ENCODE measurements around the gene ACER2.

The ACER2 gene

GRCh38 chr9:19440823-19441580, 32.2 kb downstream of the ACER2 start:
- DNase-seq (ENCODE audit: insufficient read length, low spot score) (no peak), FAIRE-seq (no peak)
- TF ChIP-seq, protein P1, sequence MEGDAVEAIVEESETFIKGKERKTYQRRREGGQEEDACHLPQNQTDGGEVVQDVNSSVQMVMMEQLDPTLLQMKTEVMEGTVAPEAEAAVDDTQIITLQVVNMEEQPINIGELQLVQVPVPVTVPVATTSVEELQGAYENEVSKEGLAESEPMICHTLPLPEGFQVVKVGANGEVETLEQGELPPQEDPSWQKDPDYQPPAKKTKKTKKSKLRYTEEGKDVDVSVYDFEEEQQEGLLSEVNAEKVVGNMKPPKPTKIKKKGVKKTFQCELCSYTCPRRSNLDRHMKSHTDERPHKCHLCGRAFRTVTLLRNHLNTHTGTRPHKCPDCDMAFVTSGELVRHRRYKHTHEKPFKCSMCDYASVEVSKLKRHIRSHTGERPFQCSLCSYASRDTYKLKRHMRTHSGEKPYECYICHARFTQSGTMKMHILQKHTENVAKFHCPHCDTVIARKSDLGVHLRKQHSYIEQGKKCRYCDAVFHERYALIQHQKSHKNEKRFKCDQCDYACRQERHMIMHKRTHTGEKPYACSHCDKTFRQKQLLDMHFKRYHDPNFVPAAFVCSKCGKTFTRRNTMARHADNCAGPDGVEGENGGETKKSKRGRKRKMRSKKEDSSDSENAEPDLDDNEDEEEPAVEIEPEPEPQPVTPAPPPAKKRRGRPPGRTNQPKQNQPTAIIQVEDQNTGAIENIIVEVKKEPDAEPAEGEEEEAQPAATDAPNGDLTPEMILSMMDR (IDR thresholded peaks at IDR 0.05; ENCODE audit: insufficient read depth, missing control alignments), result no peak

GRCh38 chr9:19441730-19442129, 32.9 kb downstream of the ACER2 start:
- TF ChIP-seq, protein P1 (IDR thresholded peaks at IDR 0.05; ENCODE audit: insufficient read depth, missing control alignments), result no peak
- DNase-seq (ENCODE audit: insufficient read length, low spot score) (no peak), FAIRE-seq (peak; percentile 21)

- FAIRE-seq (no peak), DNase-seq (ENCODE audit: insufficient read length, low spot score) (no peak)
Observed at GRCh38 chr9:19442240-19442639, 33.4 kb downstream of the ACER2 start.

GRCh38 chr9:19445452-19445851, 36.6 kb downstream of the ACER2 start:
- DNase-seq (ENCODE audit: insufficient read length, low spot score), result no peak
- no peak for FAIRE-seq
- TF ChIP-seq, protein P1 (IDR thresholded peaks at IDR 0.05; ENCODE audit: insufficient read depth, missing control alignments), result no peak

More at GRCh38 chr9:19442240-19442639, 33.4 kb downstream of the ACER2 start:
- TF ChIP-seq, protein P1 (IDR thresholded peaks at IDR 0.05; ENCODE audit: insufficient read depth, missing control alignments), result no peak

- FAIRE-seq (no peak), DNase-seq (ENCODE audit: insufficient read length, low spot score) (no peak)
- TF ChIP-seq, protein P1 (IDR thresholded peaks at IDR 0.05; ENCODE audit: insufficient read depth, missing control alignments), result no peak
Observed at GRCh38 chr9:19446361-19446861, 37.6 kb downstream of the ACER2 start.

- TF ChIP-seq, protein P1 (IDR thresholded peaks at IDR 0.05; ENCODE audit: insufficient read depth, missing control alignments), result no peak
- FAIRE-seq (no peak), DNase-seq (ENCODE audit: insufficient read length, low spot score) (no peak)
Observed at GRCh38 chr9:19451240-19452087, 42.7 kb downstream of the ACER2 start.

Data from D721Med (cell line).